WTC11 (cell line): ENCODE data around the gene TUBGCP2. TPM values are rescaled to one million over a fixed set of nuclear protein-coding genes. Genes with fewer than 3 reads are reported as not detected.
A peak's percentile ranks its signal among the peaks of the same experiment; 100 is the strongest.

ENCODE experiments used
- ATAC-seq: fragments of 200-7000 bp; cut with Tn5 transposase; 2 replicates; pipeline ENCODE4 v1.10.0; 2021; ENCODE audit warnings: mild to moderate bottlenecking, moderate library complexity
- CTCF ChIA-PET: fragments of 300-600 bp; sonication (Branson Sonifier 250); formaldehyde crosslinking; loops from one replicate; lab custom pipeline; 2021; ENCODE audit warnings: antibody characterized with exemption; lab: Charles Lee
- POLR2A ChIA-PET: fragments of 350-600 bp; sonication (Branson Sonifier 250); formaldehyde crosslinking; loops from one replicate; lab custom pipeline; 2021; ENCODE audit warnings: antibody characterized with exemption; lab: Charles Lee
- DNase-seq: peaks from one replicate; pipeline ENCODE4 v3.0.0; 2021; ENCODE audit warnings: low spot score
- H3K27ac Mint-ChIP-seq: 2 replicates; pipeline ENCODE4 v1.8.0; 2021; ENCODE audit warnings: mixed read lengths
- H3K27me3 Mint-ChIP-seq: 2 replicates; pipeline ENCODE4 v1.8.0; 2021; ENCODE audit warnings: low read depth, mild to moderate bottlenecking, moderate library complexity, mixed read lengths
- H3K36me3 Mint-ChIP-seq: 2 replicates; pipeline ENCODE4 v1.8.0; 2021; ENCODE audit warnings: mixed read lengths
- H3K4me1 Mint-ChIP-seq: 2 replicates; pipeline ENCODE4 v1.8.0; 2022; ENCODE audit warnings: mixed read lengths
- H3K4me3 Mint-ChIP-seq: 2 replicates; pipeline ENCODE4 v1.8.0; 2021; ENCODE audit warnings: mild to moderate bottlenecking, moderate library complexity, mixed read lengths
- H3K9me3 Mint-ChIP-seq: 2 replicates; pipeline ENCODE4 v1.8.0; 2021; ENCODE audit warnings: mixed read lengths
- CREM ChIP-seq: sonication (generic); formaldehyde crosslinking; IDR thresholded peaks from 2 replicates; pipeline ENCODE4 v1.8.1; 2022; ENCODE audit warnings: mild to moderate bottlenecking, missing genetic modification reagents, moderate library complexity
- FOXP1 ChIP-seq: sonication (generic); formaldehyde crosslinking; IDR thresholded peaks from 2 replicates; pipeline ENCODE4 v1.8.0; 2022; ENCODE audit warnings: missing genetic modification reagents, mild to moderate bottlenecking, moderate library complexity, borderline replicate concordance
- JAZF1 ChIP-seq: fragments of 250-450 bp; sonication (Bioruptor Pico); IDR thresholded peaks from 2 replicates; pipeline ENCODE4 v1.9.0; 2021; ENCODE audit warnings: moderate library complexity, mild to moderate bottlenecking, inconsistent platforms
- MYBL2 ChIP-seq: sonication (generic); formaldehyde crosslinking; IDR thresholded peaks from 2 replicates; pipeline ENCODE4 v1.8.1; 2023; ENCODE audit warnings: mild to moderate bottlenecking, moderate library complexity, missing genetic modification reagents
- NFATC4 ChIP-seq: fragments of 250-450 bp; sonication (Bioruptor Pico); IDR thresholded peaks from 2 replicates; pipeline ENCODE4 v1.9.0; 2021; ENCODE audit warnings: mild to moderate bottlenecking
- PRRX2 ChIP-seq: fragments of 250-450 bp; sonication (Bioruptor Pico); IDR thresholded peaks from 2 replicates; pipeline ENCODE4 v1.8.0; 2021; ENCODE audit warnings: mild to moderate bottlenecking
- SMAD3 ChIP-seq: sonication (generic); formaldehyde crosslinking; IDR thresholded peaks from 2 replicates; pipeline ENCODE4 v1.8.0; 2022; ENCODE audit warnings: missing genetic modification reagents, mild to moderate bottlenecking, borderline replicate concordance
- SP1 ChIP-seq: sonication (generic); formaldehyde crosslinking; conservative IDR thresholded peaks from 2 replicates; pipeline ENCODE4 v1.8.1; 2022; ENCODE audit warnings: missing genetic modification reagents
- TEAD1 ChIP-seq: sonication (generic); formaldehyde crosslinking; IDR thresholded peaks from 2 replicates; pipeline ENCODE4 v1.8.0; 2022; ENCODE audit warnings: mild to moderate bottlenecking, missing genetic modification reagents
- TEAD4 ChIP-seq: sonication (generic); formaldehyde crosslinking; IDR thresholded peaks from 2 replicates; pipeline ENCODE4 v1.8.0; 2022; ENCODE audit warnings: mild to moderate bottlenecking, missing genetic modification reagents
- ZNF232 ChIP-seq: sonication (generic); formaldehyde crosslinking; IDR thresholded peaks from 2 replicates; pipeline ENCODE4 v1.8.0; 2022; ENCODE audit warnings: mild to moderate bottlenecking, missing genetic modification reagents
- ZNF263 ChIP-seq: sonication (generic); formaldehyde crosslinking; IDR thresholded peaks from 2 replicates; pipeline ENCODE4 v1.8.1; 2022; ENCODE audit warnings: low read depth, mild to moderate bottlenecking, moderate library complexity, missing genetic modification reagents
- ZNF317 ChIP-seq: sonication (generic); formaldehyde crosslinking; IDR thresholded peaks from 2 replicates; pipeline ENCODE4 v1.8.1; 2023; ENCODE audit warnings: low read depth, mild to moderate bottlenecking, moderate library complexity, missing genetic modification reagents, borderline replicate concordance
- ZNF416 ChIP-seq: fragments of 250-450 bp; sonication (Bioruptor Pico); IDR thresholded peaks from 2 replicates; pipeline ENCODE4 v1.9.0; 2021; ENCODE audit warnings: mild to moderate bottlenecking, inconsistent platforms
- ZNF423 ChIP-seq: fragments of 250-450 bp; sonication (Bioruptor Pico); IDR thresholded peaks from 2 replicates; pipeline ENCODE4 v2.1.2; 2022; ENCODE audit warnings: mild to moderate bottlenecking, moderate library complexity
- total RNA-seq: library from RNA; stranded (reverse); gene quantifications from 3 replicates; pipeline ENCODE4 v1.2.3, GENCODE V29; 2021
- TF ChIP-seq, protein P1 (sequence below): sonication (generic); formaldehyde crosslinking; IDR thresholded peaks from 2 replicates; pipeline ENCODE4 v1.8.1; 2023; ENCODE audit warnings: mild to moderate bottlenecking, missing genetic modification reagents, moderate library complexity
- TF ChIP-seq, protein P2 (sequence below): sonication (generic); formaldehyde crosslinking; IDR thresholded peaks from 2 replicates; pipeline ENCODE4 v1.8.0; 2022; ENCODE audit warnings: mild to moderate bottlenecking, missing genetic modification reagents
- TF ChIP-seq, protein P3 (sequence below): sonication (generic); formaldehyde crosslinking; IDR thresholded peaks from 2 replicates; pipeline ENCODE4 v1.8.0; 2023; ENCODE audit warnings: missing genetic modification reagents
- TF ChIP-seq, protein P4 (sequence below): sonication (generic); formaldehyde crosslinking; IDR thresholded peaks from 2 replicates; pipeline ENCODE4 v1.8.1; 2023; ENCODE audit warnings: mild to moderate bottlenecking, missing genetic modification reagents, borderline replicate concordance
- TF ChIP-seq, protein P5 (sequence below): sonication (generic); formaldehyde crosslinking; IDR thresholded peaks from 2 replicates; pipeline ENCODE4 v1.8.1; 2023; ENCODE audit warnings: mild to moderate bottlenecking, missing genetic modification reagents
- TF ChIP-seq, protein P6 (sequence below): sonication (generic); formaldehyde crosslinking; IDR thresholded peaks from 2 replicates; pipeline ENCODE4 v1.8.0; 2022; ENCODE audit warnings: missing genetic modification reagents
- TF ChIP-seq, protein P7 (sequence below): sonication (generic); formaldehyde crosslinking; IDR thresholded peaks from 2 replicates; pipeline ENCODE4 v1.8.0; 2022; ENCODE audit warnings: mild to moderate bottlenecking, missing genetic modification reagents

The TUBGCP2 gene
- total RNA-seq, 1 experiment from 2014 or later: 62.5 TPM

DNA sequence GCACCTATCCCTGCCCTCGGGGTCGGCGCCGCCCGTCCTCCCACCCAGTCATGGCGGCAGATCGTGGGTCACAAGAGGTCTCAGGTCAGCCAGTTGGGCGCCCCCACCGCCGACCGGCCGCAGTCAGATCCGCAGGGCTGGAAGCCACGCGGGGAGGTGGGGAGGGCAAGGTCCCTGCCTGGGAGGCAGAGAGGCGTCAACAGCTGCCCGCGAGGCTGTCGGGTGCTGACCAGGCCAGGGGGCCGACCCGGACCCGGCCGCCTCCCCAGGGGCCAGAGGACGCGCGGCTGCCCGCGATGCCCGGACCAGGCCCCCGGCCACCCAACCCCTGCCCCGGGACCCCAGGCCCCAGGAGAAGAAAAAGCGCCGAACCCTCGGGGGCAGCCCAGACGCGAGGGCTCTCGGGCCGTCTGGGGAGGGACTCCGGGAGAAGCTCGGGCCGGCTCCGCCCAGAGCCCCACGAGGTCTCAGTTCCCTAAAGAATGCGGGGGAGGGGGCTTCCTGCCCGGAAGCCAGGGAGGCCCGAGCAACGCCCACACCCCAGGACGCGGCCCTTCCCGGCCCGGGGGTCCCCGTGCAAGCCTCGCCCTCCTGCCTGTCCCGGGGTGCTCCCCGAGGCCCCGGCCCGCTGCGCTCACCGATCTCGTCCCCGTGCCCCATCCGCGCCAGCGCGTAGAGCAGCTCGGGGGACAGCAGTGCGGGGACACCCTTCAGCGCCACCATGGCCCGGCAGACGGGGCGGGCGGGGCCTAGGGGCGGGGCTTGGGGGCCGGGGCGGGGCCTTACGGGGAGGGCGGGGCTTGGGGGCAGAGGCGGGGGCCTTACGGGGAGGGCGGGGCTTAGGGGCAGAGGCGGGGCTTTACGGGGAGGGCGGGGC is 48.9 kb upstream of the TUBGCP2 start, which contains the start of gene FUOM:
TSS of gene FUOM (minus strand) at position 735 of the 877 bp plus-strand sequence. CDS start at position 723, 12 bp downstream.
- ChIA-PET POLR2A (interaction anchor here (1.2 to 1.8 kb wide), 2 partner anchors 16 to 22 kb away, joined by 3 to 9 read pairs; partner anchors contain the start of gene PAOX), CTCF (interaction anchor here (0.6 to 2.5 kb wide), 6 partner anchors 11 to 50 kb away, joined by 4 to 26 read pairs (median 6); partner anchors contain the start of gene PRAP1)
- Mint-ChIP-seq H3K9me3 (no peaks in the 10 kb centered on the region), H3K27ac (no peak within 1 kb of the TSS), H3K4me1 (no peaks in the 10 kb centered on the region), H3K36me3 (peaks cover 10% of the 10 kb centered on the region), H3K27me3 (peaks cover 12% of the 10 kb centered on the region), H3K4me3 (peak within 1 kb of the TSS; percentile 72)
- peak; percentile 87 for ATAC-seq
- DNase-seq: peak; percentile 82
- no peak for TF ChIP-seq JAZF1 (CRISPR knock-in tag)
- peak; percentile 95 for TF ChIP-seq ZNF423
- TF ChIP-seq, protein P1, sequence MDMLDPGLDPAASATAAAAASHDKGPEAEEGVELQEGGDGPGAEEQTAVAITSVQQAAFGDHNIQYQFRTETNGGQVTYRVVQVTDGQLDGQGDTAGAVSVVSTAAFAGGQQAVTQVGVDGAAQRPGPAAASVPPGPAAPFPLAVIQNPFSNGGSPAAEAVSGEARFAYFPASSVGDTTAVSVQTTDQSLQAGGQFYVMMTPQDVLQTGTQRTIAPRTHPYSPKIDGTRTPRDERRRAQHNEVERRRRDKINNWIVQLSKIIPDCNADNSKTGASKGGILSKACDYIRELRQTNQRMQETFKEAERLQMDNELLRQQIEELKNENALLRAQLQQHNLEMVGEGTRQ (CRISPR knock-in tag): peak; percentile 40; the same call in 1 of the 2 replicates
- no peak; the same call in 1 of the 2 replicates for TF ChIP-seq FOXP1 (CRISPR knock-in tag)
- no peak for TF ChIP-seq ZNF232
- 0 out of 2 replicates have a peak, but pooled peaks have one; percentile 11 for TF ChIP-seq ZNF263 (CRISPR knock-in tag)
- no peak for TF ChIP-seq NFATC4 (CRISPR knock-in tag)
- peak; percentile 85 for TF ChIP-seq SP1 (CRISPR knock-in tag)
- TF ChIP-seq SMAD3: no peak
- TF ChIP-seq, protein P2, sequence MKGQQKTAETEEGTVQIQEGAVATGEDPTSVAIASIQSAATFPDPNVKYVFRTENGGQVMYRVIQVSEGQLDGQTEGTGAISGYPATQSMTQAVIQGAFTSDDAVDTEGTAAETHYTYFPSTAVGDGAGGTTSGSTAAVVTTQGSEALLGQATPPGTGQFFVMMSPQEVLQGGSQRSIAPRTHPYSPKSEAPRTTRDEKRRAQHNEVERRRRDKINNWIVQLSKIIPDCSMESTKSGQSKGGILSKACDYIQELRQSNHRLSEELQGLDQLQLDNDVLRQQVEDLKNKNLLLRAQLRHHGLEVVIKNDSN: peak; percentile 42; the same call in 1 of the 2 replicates
- TF ChIP-seq, protein P3, sequence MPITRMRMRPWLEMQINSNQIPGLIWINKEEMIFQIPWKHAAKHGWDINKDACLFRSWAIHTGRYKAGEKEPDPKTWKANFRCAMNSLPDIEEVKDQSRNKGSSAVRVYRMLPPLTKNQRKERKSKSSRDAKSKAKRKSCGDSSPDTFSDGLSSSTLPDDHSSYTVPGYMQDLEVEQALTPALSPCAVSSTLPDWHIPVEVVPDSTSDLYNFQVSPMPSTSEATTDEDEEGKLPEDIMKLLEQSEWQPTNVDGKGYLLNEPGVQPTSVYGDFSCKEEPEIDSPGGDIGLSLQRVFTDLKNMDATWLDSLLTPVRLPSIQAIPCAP (CRISPR knock-in tag): no peak
- 0 out of 2 replicates have a peak, but pooled peaks have one; percentile 32 for TF ChIP-seq MYBL2 (CRISPR knock-in tag)
- TF ChIP-seq, protein P4, sequence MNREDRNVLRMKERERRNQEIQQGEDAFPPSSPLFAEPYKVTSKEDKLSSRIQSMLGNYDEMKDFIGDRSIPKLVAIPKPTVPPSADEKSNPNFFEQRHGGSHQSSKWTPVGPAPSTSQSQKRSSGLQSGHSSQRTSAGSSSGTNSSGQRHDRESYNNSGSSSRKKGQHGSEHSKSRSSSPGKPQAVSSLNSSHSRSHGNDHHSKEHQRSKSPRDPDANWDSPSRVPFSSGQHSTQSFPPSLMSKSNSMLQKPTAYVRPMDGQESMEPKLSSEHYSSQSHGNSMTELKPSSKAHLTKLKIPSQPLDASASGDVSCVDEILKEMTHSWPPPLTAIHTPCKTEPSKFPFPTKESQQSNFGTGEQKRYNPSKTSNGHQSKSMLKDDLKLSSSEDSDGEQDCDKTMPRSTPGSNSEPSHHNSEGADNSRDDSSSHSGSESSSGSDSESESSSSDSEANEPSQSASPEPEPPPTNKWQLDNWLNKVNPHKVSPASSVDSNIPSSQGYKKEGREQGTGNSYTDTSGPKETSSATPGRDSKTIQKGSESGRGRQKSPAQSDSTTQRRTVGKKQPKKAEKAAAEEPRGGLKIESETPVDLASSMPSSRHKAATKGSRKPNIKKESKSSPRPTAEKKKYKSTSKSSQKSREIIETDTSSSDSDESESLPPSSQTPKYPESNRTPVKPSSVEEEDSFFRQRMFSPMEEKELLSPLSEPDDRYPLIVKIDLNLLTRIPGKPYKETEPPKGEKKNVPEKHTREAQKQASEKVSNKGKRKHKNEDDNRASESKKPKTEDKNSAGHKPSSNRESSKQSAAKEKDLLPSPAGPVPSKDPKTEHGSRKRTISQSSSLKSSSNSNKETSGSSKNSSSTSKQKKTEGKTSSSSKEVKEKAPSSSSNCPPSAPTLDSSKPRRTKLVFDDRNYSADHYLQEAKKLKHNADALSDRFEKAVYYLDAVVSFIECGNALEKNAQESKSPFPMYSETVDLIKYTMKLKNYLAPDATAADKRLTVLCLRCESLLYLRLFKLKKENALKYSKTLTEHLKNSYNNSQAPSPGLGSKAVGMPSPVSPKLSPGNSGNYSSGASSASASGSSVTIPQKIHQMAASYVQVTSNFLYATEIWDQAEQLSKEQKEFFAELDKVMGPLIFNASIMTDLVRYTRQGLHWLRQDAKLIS (CRISPR knock-in tag): no peak
- TF ChIP-seq ZNF317 (CRISPR knock-in tag): 0 out of 2 replicates have a peak, but pooled peaks have one; percentile 26
- TF ChIP-seq, protein P5, sequence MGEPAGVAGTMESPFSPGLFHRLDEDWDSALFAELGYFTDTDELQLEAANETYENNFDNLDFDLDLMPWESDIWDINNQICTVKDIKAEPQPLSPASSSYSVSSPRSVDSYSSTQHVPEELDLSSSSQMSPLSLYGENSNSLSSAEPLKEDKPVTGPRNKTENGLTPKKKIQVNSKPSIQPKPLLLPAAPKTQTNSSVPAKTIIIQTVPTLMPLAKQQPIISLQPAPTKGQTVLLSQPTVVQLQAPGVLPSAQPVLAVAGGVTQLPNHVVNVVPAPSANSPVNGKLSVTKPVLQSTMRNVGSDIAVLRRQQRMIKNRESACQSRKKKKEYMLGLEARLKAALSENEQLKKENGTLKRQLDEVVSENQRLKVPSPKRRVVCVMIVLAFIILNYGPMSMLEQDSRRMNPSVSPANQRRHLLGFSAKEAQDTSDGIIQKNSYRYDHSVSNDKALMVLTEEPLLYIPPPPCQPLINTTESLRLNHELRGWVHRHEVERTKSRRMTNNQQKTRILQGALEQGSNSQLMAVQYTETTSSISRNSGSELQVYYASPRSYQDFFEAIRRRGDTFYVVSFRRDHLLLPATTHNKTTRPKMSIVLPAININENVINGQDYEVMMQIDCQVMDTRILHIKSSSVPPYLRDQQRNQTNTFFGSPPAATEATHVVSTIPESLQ (CRISPR knock-in tag): no peak
- TF ChIP-seq TEAD1 (CRISPR knock-in tag): 0 out of 2 replicates have a peak, but pooled peaks have one; percentile 71
- 0 out of 2 replicates have a peak, but pooled peaks have one; percentile 39 for TF ChIP-seq CREM (CRISPR knock-in tag)
- no peak for TF ChIP-seq TEAD4 (CRISPR knock-in tag)
- TF ChIP-seq, protein P6, sequence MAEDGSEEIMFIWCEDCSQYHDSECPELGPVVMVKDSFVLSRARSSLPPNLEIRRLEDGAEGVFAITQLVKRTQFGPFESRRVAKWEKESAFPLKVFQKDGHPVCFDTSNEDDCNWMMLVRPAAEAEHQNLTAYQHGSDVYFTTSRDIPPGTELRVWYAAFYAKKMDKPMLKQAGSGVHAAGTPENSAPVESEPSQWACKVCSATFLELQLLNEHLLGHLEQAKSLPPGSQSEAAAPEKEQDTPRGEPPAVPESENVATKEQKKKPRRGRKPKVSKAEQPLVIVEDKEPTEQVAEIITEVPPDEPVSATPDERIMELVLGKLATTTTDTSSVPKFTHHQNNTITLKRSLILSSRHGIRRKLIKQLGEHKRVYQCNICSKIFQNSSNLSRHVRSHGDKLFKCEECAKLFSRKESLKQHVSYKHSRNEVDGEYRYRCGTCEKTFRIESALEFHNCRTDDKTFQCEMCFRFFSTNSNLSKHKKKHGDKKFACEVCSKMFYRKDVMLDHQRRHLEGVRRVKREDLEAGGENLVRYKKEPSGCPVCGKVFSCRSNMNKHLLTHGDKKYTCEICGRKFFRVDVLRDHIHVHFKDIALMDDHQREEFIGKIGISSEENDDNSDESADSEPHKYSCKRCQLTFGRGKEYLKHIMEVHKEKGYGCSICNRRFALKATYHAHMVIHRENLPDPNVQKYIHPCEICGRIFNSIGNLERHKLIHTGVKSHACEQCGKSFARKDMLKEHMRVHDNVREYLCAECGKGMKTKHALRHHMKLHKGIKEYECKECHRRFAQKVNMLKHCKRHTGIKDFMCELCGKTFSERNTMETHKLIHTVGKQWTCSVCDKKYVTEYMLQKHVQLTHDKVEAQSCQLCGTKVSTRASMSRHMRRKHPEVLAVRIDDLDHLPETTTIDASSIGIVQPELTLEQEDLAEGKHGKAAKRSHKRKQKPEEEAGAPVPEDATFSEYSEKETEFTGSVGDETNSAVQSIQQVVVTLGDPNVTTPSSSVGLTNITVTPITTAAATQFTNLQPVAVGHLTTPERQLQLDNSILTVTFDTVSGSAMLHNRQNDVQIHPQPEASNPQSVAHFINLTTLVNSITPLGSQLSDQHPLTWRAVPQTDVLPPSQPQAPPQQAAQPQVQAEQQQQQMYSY (CRISPR knock-in tag): no peak
- TF ChIP-seq, protein P7, sequence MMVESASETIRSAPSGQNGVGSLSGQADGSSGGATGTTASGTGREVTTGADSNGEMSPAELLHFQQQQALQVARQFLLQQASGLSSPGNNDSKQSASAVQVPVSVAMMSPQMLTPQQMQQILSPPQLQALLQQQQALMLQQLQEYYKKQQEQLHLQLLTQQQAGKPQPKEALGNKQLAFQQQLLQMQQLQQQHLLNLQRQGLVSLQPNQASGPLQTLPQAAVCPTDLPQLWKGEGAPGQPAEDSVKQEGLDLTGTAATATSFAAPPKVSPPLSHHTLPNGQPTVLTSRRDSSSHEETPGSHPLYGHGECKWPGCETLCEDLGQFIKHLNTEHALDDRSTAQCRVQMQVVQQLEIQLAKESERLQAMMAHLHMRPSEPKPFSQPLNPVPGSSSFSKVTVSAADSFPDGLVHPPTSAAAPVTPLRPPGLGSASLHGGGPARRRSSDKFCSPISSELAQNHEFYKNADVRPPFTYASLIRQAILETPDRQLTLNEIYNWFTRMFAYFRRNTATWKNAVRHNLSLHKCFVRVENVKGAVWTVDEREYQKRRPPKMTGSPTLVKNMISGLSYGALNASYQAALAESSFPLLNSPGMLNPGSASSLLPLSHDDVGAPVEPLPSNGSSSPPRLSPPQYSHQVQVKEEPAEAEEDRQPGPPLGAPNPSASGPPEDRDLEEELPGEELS: no peak
- 0 out of 2 replicates have a peak, but pooled peaks have one; percentile 53 for TF ChIP-seq ZNF416 (CRISPR knock-in tag)
- no peak for TF ChIP-seq PRRX2
